ENCODE measurements around the gene GPR146.

- TF ChIP-seq CTCF (conservative IDR thresholded peaks at IDR 0.05; ENCODE audit: low read depth, low read length) (no peak), POLR2A (IDR thresholded peaks at IDR 0.05; ENCODE audit: low read depth, low read length) (no peak), USF2 (IDR thresholded peaks at IDR 0.05; ENCODE audit: low read depth, low read length) (no peak), FOS (IDR thresholded peaks at IDR 0.05; ENCODE audit: low read depth, low read length) (no peak), SMC3 (IDR thresholded peaks at IDR 0.05; ENCODE audit: low read depth, low read length) (no peak), RCOR1 (IDR thresholded peaks at IDR 0.05; ENCODE audit: insufficient replicate concordance, low read length) (no peak), MAZ (IDR thresholded peaks at IDR 0.05; ENCODE audit: borderline replicate concordance, low read depth, low read length) (no peak), RAD21 (IDR thresholded peaks at IDR 0.05; ENCODE audit: low read length) (no peak), MXI1 (IDR thresholded peaks at IDR 0.05; ENCODE audit: borderline replicate concordance, low read depth, low read length) (no peak), RFX5 (IDR thresholded peaks at IDR 0.05; ENCODE audit: low read depth, low read length) (no peak), CEBPB (IDR thresholded peaks at IDR 0.05; ENCODE audit: low read depth, low read length) (no peak), MAFK (IDR thresholded peaks at IDR 0.05; ENCODE audit: low read depth, low read length) (no peak)
Measured at GRCh38 chr7:1046722-1047679, 2.7 kb downstream of the GPR146 start.
